GM18858 (cell line): ENCODE measurements around the gene GRM3.
"Not testable (repeated sequence)": the region's sequence is repeated elsewhere in the genome, so short reads cannot be mapped to it uniquely, and the experiment has no call there.

ENCODE experiments used
- ATAC-seq: cut with Tn5 transposase; IDR thresholded peaks from one replicate; pipeline ENCODE4 v1.9.1; 2021; ENCODE audit not compliant: unreplicated experiment

Gene GRM3

GRCh38 chr7:86643561-86644281 is at the start of gene GRM3:
Gene GRM3 (plus strand): TSS chr7:86643909. CDS start chr7:86765146, 121,237 bp downstream.
- ATAC-seq, result no peak

- ATAC-seq, result no peak
These were observed 45.4 kb upstream of the GRM3 start for GRCh38 chr7:86598311-86598710.

DNA sequence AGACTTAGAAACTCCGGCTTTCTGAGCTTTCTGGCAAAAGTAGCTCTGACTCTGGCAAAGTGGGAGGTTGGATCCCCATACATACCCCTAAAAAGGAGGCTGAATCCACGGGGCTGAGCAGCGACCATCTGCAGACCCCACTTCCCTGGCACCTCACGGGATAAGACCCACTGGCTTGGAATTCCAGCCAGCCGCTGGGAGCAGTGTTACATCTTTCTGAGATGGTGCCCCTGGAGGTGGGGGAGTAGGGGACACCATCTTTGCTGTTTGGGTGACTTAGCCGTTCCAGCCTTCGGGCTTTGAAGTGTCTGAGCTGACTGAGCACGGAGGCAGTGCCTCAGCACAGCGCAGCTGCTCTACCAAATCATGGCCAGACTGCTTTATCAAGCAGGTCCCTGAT is 45.0 kb upstream of the GRM3 start:
- no peak for ATAC-seq

DNA sequence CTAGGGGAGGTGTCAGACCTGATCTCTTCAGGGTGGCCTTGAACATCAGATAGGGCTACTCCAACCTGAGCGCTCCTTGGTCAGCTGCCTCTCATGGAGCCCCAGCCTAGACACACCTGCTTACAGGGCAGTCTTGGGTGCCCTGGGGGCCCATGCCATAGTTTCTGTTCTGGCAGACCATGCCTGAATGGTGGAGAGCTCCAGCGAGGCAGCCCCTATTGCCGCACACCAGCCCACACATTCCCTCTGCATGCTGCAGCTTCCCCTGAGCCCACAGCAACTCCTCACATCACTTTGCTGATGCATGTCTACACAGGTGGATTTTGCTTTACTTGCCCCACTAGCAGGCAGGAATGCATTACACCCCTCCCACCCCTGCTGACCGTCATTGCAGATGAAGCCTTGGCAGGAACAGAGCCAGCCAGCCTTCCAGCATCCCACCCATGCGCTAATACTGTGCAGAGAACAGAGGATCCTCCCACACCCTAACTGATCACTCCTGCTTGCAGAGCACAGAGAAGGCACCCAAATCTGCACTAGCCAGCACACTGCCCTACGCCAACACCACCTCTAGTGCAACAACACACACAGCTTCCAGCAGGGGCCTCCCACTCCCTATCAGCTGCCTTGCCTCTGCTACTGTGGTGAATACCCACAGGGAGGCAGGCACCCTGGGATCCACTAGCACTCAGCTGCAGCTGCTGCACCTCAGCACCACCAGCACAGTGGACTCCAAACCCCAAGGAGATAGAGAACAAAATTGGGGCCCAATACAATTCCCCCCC is 43.0 kb upstream of the GRM3 start:
- no peak for ATAC-seq

DNA sequence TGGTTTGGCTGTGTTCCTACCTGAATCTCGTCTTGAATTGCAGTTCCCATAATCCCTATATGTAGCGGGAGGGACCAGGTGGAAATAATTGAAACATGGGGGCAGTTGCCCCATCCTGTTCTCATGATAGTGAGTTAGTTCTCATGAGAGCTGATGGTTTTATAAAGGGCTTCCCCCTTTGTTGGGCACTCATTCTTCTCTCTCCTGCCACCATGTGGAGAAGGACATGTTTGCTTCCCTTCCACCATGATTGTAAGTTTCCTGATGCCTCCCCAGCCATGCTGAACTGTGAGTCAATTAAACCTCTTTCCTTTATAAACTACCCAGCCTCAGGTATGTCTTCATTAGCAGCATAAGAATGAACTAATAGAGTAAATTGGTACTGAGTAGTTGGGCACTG is 28.0 kb upstream of the GRM3 start:
- ATAC-seq, result not testable (repeated sequence)

- no peak for ATAC-seq
These were observed 844 bp downstream of the GRM3 start for GRCh38 chr7:86644282-86645224.

DNA sequence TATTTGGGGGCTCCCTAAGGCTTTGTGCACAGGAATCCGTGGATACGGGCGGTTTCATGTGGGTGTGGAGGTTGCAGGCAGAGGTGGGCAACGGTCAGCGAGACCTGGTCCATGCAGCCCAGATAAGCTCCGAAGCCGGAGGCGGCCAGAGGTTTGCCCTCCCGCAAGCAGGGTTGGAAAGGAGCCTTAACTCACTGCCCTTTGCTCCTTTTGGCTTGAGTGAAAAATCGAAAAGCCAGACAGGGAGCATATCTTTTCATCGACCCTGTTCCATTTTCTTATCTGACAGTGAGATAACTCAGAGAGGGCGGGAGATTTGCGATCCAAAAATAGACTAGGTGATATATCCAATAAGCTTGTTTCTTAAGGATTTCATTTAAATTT is 1.5 kb downstream of the GRM3 start:
- ATAC-seq, result no peak

- no peak for ATAC-seq
These were observed 2.1 kb downstream of the GRM3 start for GRCh38 chr7:86645676-86646276.

GRCh38 chr7:86647385-86648094 is 3.8 kb downstream of the GRM3 start:
- ATAC-seq, result no peak

GRCh38 chr7:86648169-86648568 is 4.5 kb downstream of the GRM3 start:
- ATAC-seq, result no peak

DNA sequence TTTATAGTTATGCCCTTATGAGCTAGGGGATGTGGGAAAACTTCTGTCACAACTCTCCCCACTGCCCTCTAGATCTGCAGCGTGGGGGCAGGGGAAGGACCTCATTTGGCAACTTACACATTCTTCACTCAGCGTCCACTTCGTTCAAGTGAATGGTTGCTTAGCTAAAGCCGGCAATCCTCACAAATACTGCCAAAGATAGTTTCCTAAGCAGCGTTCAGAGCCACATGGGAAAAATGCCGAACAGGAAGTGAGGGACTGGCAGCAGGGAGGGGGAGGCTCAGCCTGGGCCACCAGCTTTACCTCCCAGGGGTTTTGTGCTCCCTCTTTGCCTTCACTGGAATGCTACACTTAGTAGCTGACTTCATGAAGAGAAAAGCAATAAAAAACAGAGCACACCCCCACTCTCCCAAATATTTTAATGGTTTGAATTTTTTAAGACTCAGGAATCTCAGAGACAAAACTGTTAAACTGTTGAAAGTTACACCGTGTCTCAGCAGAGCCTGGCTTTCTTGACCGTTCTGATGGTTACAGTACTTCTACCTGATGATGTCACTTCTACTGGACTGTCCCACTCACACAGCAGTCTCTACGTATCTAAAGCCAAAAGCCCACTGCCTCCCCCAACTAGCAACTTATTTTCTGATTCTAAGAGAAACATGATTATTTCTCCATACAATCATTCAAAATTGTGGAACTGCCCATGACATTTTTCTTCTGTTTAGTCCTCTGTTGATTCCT is 10.4 kb downstream of the GRM3 start:
- ATAC-seq, result no peak

DNA sequence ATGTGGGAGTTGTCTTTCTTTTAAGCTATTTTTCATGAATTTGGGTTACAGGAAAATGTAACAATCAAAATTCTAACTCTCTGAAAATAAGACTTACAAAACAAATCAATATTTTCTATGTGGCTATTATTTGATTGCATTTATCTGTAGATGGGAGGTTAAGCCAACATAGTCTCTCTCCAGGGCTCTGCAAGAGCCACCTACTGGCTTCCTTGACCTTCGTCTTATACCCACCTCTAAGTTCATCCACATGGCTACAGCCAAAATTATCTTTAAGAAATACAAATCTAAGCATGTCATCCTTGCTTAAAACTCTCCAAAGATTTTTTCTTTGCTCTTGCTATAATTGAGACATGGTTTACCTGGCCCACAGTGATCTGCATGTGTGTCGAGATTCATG is 14.2 kb downstream of the GRM3 start:
- ATAC-seq, result no peak

GRCh38 chr7:86660950-86661462 is 17.3 kb downstream of the GRM3 start:
- ATAC-seq, result no peak

- ATAC-seq, result no peak
These were observed 20.8 kb downstream of the GRM3 start for GRCh38 chr7:86664486-86664885.

- ATAC-seq, result no peak
These were observed 21.3 kb downstream of the GRM3 start for GRCh38 chr7:86664991-86665390.

DNA sequence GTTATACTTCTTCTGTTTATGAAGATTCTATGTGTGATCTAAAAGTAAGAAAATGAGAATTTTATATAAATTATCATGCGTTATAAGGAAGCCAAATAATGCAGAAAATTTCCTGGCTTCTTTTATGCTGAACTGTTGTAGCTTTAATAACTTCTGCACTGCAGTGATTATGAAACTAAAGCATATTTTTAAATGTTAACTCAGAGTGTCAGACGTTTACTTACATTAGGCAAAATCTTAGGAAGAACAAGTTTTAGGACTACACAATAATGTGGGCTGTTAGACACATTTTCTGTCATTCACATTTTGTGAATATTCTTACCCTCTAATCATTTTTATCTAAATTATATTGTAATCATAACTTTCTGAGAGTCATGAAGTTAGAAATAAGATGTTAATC is 22.0 kb downstream of the GRM3 start:
- no peak for ATAC-seq

DNA sequence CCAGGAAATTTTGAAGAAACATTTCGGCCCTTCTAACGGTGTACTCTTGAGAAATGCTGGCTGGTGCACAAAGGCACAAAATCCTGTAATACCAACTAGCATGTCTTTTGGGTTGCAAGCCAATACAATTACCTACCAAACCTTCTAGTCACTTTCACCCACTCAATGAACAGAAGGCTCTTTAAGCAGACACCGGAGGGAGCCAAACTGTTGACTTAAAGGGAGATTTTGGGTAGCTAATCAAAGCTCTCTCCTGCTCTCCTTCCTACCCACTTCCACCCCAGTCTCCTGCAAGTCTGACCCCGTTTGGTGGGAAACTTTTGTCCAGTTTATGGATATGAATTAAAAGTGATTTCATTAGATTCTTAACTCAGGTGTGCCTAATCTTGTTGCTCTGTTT is 24.0 kb downstream of the GRM3 start:
- no peak for ATAC-seq

DNA sequence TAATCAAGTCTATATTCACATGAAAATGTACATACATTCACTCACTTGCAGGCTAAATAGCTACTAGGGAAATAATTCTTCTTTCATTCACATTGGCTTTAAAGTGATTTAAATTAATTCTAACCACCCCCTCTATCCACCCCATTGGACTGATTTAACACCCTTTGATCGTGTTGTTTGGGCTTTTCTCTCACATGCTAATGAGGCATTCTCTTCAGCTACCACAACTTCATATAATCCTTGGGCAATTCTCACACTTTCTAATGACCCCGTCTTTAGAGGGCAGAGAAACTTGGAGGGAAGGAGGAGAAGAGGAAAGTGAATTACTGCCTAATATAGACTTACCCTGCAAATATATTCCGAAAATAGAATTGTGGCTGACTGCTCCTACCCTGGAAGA is 24.6 kb downstream of the GRM3 start:
- ATAC-seq, result no peak

GRCh38 chr7:86687831-86688230 is 44.1 kb downstream of the GRM3 start:
- ATAC-seq, result no peak
